ENCODE measurements around the gene TNS3. TPM values are rescaled to one million over a fixed set of nuclear protein-coding genes. Genes with fewer than 3 reads are reported as not detected.

The TNS3 gene
- total and polyA plus RNA-seq, 10 of the 15 experiments (the other 5 are each of a cell fraction or from before 2014, with no cell fraction given), result 0.27 to 2.7 (median 0.79) TPM

DNA sequence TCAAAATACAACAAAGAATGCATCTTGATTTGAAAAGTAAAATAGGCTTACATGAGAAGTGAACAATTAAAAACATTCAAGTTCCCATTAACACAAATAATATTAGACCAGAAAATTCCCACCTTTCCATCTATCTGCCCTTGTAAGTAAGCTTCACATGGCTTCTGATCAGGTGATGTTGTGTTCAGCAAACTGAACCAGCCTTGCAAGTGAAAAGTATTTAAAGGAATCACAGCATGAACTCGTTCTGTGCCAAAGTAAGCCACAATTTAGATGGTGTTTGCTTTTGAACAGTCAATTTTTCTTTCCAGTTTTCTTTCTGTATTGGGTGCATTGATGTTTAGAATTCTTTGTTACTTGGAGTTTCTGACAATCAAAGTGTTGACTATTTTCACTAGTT lies 347.9 kb downstream of the TNS3 start:
- TF ChIP-seq CBFB (IDR thresholded peaks at IDR 0.05; ENCODE audit: low read depth) (no peak), ZBTB40 (IDR thresholded peaks at IDR 0.05; ENCODE audit: borderline replicate concordance) (no peak), ATF2 (IDR thresholded peaks at IDR 0.05; ENCODE audit: low read length) (no peak), SMARCA5 (IDR thresholded peaks at IDR 0.05) (no peak), WRNIP1 (IDR thresholded peaks at IDR 0.05; ENCODE audit: borderline replicate concordance, low read depth, low read length) (no peak)
- Histone ChIP-seq H4K20me1 (ENCODE audit: control insufficient read depth, insufficient read depth) (no peaks in the 10 kb centered on the region), H3K79me2 (ENCODE audit: control insufficient read depth, insufficient read depth, low read length) (no peaks in the 10 kb centered on the region), H3K4me1 (ENCODE audit: control insufficient read depth, insufficient read depth, low read length) (no peaks in the 10 kb centered on the region), H3K9me3 (replicated peaks; ENCODE audit: control insufficient read depth, insufficient read depth, low read length) (no peaks in the 10 kb centered on the region), H3K9ac (ENCODE audit: control insufficient read depth, insufficient read depth, low read length) (no peak overlapping the region), H3K27ac (ENCODE audit: control insufficient read depth, insufficient read depth) (no peak overlapping the region), H3K4me2 (ENCODE audit: control insufficient read depth, insufficient read depth) (no peak overlapping the region), H3K4me3 (no peak overlapping the region), H2AFZ (ENCODE audit: control insufficient read depth, low read depth, low read length) (no peak overlapping the region), H3K27me3 (replicated peaks in 1 of 2; ENCODE audit: control insufficient read depth in 2 of 2, insufficient read depth in 2 of 2, low read length in 1 of 2) (no peaks in the 10 kb centered on the region; a peak in 2 of 4 replicates), H3K36me3 (ENCODE audit: control insufficient read depth in 2 of 2, insufficient read depth in 2 of 2, low read length in 1 of 2) (no peaks in the 10 kb centered on the region)
- ChIA-PET CTCF (interaction anchor here (0.5 kb wide), 1 partner anchor 687 kb away, joined by 3 read pairs; no protein-coding TSS in a partner anchor), SMC1A (ENCODE audit: uncharacterized antibody, unreplicated experiment) (no interaction called here), POLR2A (no interaction called here), RAD21 (ENCODE audit: unreplicated experiment) (interaction anchor here (1.3 kb wide), 1 partner anchor 54 kb away, joined by 3 read pairs; no protein-coding TSS in a partner anchor)
- 0% methylated on average over 1 of the region's 1 CpG for WGBS (ENCODE audit: insufficient coverage, insufficient replicate concordance, low lambda C conversion rate, missing lambda C conversion rate)
- no peak for DNase-seq (ENCODE audit: low read depth, low spot score)
- FAIRE-seq, result no peak
- in situ Hi-C loops (cut with MboI), result no loop called here
- ATAC-seq, result no peak
- intact Hi-C loops (cut with micrococcal nuclease; ENCODE audit: unreplicated experiment), result no loop called here
- BruUV-seq (replicated peaks), result no TSS peak

Measured in GM12878 (cell line).